Measurements from ENCODE around the gene UBE2L5. TPM values are rescaled to one million over a fixed set of nuclear protein-coding genes. Genes with fewer than 3 reads are reported as not detected.

Gene UBE2L5
- total RNA-seq, 1 donor from 2014 or later: not detected

DNA sequence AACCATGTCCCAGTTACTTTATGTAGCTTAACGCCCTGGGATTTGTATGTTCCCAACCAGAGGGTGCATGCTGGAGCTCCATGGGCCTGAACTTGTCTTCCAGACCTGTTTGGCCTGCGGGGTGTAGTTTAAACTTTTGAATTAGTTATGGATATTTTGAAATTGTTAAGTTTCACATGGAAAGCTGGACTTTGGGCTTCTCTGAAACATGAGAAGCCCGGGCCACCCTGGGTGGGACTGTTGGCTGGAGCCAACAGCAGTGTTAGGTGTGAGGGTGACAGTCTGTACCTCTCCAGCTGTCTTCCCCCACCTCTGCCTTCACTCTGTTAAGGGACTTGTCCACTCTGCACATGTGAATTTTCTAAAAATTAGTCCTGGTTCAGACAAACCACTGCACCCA is 1.6 kb downstream of the UBE2L5 start:
- TF ChIP-seq, protein P1, sequence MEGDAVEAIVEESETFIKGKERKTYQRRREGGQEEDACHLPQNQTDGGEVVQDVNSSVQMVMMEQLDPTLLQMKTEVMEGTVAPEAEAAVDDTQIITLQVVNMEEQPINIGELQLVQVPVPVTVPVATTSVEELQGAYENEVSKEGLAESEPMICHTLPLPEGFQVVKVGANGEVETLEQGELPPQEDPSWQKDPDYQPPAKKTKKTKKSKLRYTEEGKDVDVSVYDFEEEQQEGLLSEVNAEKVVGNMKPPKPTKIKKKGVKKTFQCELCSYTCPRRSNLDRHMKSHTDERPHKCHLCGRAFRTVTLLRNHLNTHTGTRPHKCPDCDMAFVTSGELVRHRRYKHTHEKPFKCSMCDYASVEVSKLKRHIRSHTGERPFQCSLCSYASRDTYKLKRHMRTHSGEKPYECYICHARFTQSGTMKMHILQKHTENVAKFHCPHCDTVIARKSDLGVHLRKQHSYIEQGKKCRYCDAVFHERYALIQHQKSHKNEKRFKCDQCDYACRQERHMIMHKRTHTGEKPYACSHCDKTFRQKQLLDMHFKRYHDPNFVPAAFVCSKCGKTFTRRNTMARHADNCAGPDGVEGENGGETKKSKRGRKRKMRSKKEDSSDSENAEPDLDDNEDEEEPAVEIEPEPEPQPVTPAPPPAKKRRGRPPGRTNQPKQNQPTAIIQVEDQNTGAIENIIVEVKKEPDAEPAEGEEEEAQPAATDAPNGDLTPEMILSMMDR (conservative IDR thresholded peaks at IDR 0.05): no peak
- no peaks in the 10 kb centered on the region for H3K36me3 Mint-ChIP-seq
- no peak overlapping the region for H3K27ac Mint-ChIP-seq

DNA sequence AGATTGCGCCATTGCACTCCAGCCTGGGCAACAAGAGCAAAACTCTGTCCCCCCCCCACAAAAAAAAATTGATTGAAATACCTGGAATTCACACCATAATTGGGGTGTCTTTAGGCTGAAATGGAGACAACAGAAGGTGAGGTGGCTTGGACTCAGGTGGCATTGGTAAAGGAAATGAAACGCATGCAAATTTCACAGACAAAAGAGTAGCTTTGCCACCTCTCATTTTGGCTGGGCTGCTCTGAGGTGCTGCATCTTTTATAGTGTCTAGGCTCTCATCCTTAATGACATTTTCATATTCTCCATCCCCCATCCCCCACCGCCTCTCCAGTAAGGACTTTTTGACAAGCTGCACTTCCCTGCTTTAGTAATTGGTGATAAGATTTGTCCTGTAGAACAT is 6.9 kb downstream of the UBE2L5 start:
- TF ChIP-seq, protein P1 (conservative IDR thresholded peaks at IDR 0.05): no peak

More for the DNA sequence above, 1.6 kb downstream of the UBE2L5 start:
- peaks cover 31% of the 10 kb centered on the region for H3K27me3 Mint-ChIP-seq
- H3K4me3 Mint-ChIP-seq: no peak overlapping the region
- DNase-seq (ENCODE audit: extremely low spot score, unreplicated experiment): no peak
- H3K9me3 Mint-ChIP-seq: no peaks in the 10 kb centered on the region
- H3K4me1 Mint-ChIP-seq (ENCODE audit: unreplicated experiment): peaks cover 13% of the 10 kb centered on the region

DNA sequence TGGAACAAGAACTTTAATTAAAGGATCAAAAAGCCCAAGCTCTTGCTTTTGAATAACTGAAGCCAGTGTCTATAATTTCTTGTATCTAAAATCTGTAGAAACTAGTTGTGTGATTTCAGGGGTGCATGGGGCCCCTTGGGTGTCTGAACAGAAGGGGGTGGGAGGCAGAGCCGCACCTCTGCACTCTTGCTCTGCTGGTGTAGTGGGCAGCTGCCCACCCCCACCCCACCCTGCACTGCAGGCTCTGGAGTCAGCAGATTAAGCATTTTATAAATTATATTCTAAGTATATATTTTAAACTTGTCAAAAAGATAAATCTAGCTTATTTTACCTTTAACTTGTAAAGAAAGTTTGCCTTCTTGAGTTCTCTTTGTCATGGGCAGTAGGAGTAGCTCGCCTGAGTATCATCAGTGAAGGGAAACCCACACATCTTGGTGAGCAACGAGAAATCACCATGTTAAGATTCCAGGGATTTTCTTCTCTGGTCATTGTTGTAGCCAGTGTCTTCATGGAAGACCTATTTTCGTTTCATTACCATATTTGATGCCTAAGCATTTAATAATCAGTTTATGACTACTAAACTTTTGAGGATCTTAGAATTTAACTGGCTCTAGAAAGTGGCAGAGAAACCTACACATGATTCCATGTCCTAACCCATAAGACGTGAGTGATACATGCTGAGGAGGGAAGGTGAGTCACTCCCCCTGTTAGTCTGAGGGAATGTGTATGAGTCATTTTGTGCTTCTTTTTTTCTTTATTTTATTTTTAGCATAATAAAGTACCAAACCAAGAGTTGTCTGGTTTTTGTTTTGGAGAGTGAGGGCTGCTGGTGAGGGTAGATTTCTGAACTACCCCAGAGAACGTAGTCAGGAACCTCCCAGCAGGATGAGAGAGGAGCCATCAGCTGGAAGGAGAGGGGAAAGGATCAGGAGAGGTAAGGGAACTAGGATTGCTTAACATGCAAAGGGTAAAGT is 7.7 kb downstream of the UBE2L5 start:
- TF ChIP-seq, protein P1 (conservative IDR thresholded peaks at IDR 0.05): no peak
- Mint-ChIP-seq H3K4me1 (ENCODE audit: unreplicated experiment) (peaks cover 10% of the 10 kb centered on the region), H3K36me3 (no peaks in the 10 kb centered on the region), H3K4me3 (peak overlapping the region; percentile 52), H3K9me3 (no peaks in the 10 kb centered on the region), H3K27ac (peak overlapping the region; percentile 74), H3K27me3 (peaks cover 3% of the 10 kb centered on the region)
- no peak for DNase-seq (ENCODE audit: extremely low spot score, unreplicated experiment)

More for the DNA sequence above, 6.9 kb downstream of the UBE2L5 start:
- Mint-ChIP-seq H3K4me3 (no peak overlapping the region), H3K9me3 (no peaks in the 10 kb centered on the region), H3K4me1 (ENCODE audit: unreplicated experiment) (peaks cover 10% of the 10 kb centered on the region), H3K27me3 (peaks cover 3% of the 10 kb centered on the region), H3K36me3 (no peaks in the 10 kb centered on the region), H3K27ac (no peak overlapping the region)
- no peak for DNase-seq (ENCODE audit: extremely low spot score, unreplicated experiment)

DNA sequence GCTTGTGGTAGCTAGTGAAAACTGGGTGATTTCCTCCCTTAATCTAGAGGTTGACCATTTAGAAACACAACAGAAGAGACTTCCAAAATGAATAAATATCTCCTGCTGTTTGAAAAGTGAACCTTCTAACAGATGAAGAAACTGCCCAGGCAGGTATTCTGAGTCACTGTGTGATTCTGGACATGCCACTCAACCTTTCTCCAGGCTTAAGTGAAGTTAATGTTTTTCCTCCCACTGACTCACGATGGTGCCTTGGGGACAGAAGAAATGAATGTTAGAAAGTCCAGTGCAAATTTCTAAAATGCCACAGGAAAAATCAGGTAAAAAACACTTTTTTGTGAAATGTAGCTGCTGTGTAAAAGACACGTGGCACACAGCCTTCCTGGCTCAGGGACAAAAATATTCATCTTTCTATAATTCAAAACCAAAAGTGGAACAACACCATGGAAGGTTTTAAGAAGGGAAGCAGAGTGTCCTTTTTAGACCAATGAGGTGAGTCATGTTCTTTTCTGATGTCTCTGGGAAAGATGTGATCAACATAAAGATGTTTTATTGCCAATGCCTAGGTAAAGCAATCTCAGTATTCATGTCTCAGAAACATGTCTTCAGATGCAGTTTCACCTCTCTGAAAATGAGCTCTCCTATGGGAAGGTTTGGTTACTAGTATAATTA is 9.1 kb downstream of the UBE2L5 start:
- Mint-ChIP-seq H3K9me3 (no peaks in the 10 kb centered on the region), H3K27me3 (peaks cover 8% of the 10 kb centered on the region), H3K4me1 (ENCODE audit: unreplicated experiment) (peaks cover 10% of the 10 kb centered on the region), H3K27ac (no peak overlapping the region), H3K36me3 (no peaks in the 10 kb centered on the region), H3K4me3 (no peak overlapping the region)
- TF ChIP-seq, protein P1 (conservative IDR thresholded peaks at IDR 0.05): no peak
- DNase-seq (ENCODE audit: extremely low spot score, unreplicated experiment): no peak

DNA sequence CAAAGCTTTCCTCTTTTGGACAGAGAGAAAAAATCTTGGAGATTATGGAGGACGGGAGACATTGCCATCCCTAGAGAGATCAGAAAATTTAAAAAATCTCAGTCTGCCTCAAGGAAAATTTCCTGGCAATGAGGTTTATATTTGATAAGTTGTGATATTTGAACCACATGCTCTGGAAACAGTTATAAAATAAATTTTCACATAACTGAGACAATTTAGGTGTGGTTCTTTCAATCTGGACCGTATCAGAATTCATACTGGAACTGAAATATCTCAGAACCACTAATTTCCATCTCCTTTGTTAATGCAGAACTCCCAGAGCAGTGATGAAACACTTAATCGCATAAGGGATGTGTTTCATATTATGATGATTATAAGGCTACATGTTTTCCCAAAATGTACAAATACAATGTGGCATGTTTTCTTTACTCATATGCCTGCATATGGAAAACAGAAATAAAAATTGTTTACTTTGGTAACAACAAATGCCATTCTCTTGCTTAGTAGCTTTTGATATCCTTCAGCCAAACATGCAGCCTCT is 13.7 kb downstream of the UBE2L5 start:
- Mint-ChIP-seq H3K27me3 (peaks cover 16% of the 10 kb centered on the region), H3K4me1 (ENCODE audit: unreplicated experiment) (peaks cover 6% of the 10 kb centered on the region), H3K4me3 (no peak overlapping the region), H3K36me3 (no peaks in the 10 kb centered on the region), H3K27ac (no peak overlapping the region), H3K9me3 (no peaks in the 10 kb centered on the region)
- TF ChIP-seq, protein P1 (conservative IDR thresholded peaks at IDR 0.05): no peak
- DNase-seq (ENCODE audit: extremely low spot score, unreplicated experiment): no peak
